Neutrophil (primary cell): Measurements from ENCODE around the gene SSX2IP.
A peak's percentile ranks its signal among the peaks of the same experiment; 100 is the strongest.

Experiments used
- H3K27ac ChIP-seq: fragments of 200-600 bp; sonication (generic); 2 replicates; pipeline ENCODE4 v1.5.1; 2016; ENCODE audit warnings: mild to moderate bottlenecking, moderate library complexity
- H3K27me3 ChIP-seq: fragments of 200-600 bp; sonication (generic); 2 replicates; pipeline ENCODE4 v1.6.0; 2016; ENCODE audit warnings: mild to moderate bottlenecking
- H3K36me3 ChIP-seq: fragments of 200-600 bp; sonication (generic); 2 replicates; pipeline ENCODE4 v1.5.1; 2017
- H3K4me1 ChIP-seq, 2 experiments: fragments of 200-600 bp in 1 of 2; sonication (generic) in 1 of 2; 1 replicate in 1 of 2; 2 replicates in 1 of 2; pipeline versions ENCODE4 v1.5.1 to v1.6.1; 2013 to 2016; ENCODE audit warnings: low read depth in 1 of 2, low read length in 1 of 2, mild to moderate bottlenecking in 1 of 2, moderate library complexity in 1 of 2; ENCODE audit not compliant: control insufficient read depth in 1 of 2, insufficient read depth in 1 of 2
- H3K4me3 ChIP-seq, 2 experiments: fragments of 200-600 bp in 1 of 2; sonication (generic) in 1 of 2; 1 replicate in 1 of 2; 2 replicates in 1 of 2; pipeline ENCODE4 v1.5.1; 2013 to 2016; ENCODE audit warnings: low read depth in 1 of 2, low read length in 1 of 2, mild to moderate bottlenecking in 1 of 2, moderate library complexity in 1 of 2
- H3K9me3 ChIP-seq: fragments of 200-600 bp; sonication (generic); 2 replicates; pipeline ENCODE4 v1.5.1; 2016
- CTCF ChIP-seq: fragments of 200-600 bp; sonication (generic); IDR thresholded peaks from 2 replicates; pipeline ENCODE4 v1.5.1; 2016; ENCODE audit warnings: antibody characterized with exemption

The SSX2IP gene

GRCh38 chr1:84689514-84690396 lies 506 bp downstream of the SSX2IP start:
- TF ChIP-seq CTCF, result no peak
- H3K4me3 ChIP-seq, result peak overlapping the region; percentile 53 to 74
- no peaks in the 10 kb centered on the region for H3K27me3 ChIP-seq
- H3K27ac ChIP-seq, result peak overlapping the region; percentile 69
- H3K36me3 ChIP-seq, result no peaks in the 10 kb centered on the region
- H3K4me1 ChIP-seq, result peaks cover 36 to 50% of the 10 kb centered on the region in 2 experiments
- no peaks in the 10 kb centered on the region for H3K9me3 ChIP-seq

- Histone ChIP-seq H3K27me3 (no peaks in the 10 kb centered on the region), H3K36me3 (no peaks in the 10 kb centered on the region), H3K4me3 (no peak overlapping the region), H3K27ac (no peak overlapping the region), H3K4me1 (peaks cover 28 to 38% of the 10 kb centered on the region in 2 experiments), H3K9me3 (no peaks in the 10 kb centered on the region)
- TF ChIP-seq CTCF, result no peak
These were observed 1.7 kb downstream of the SSX2IP start for GRCh38 chr1:84688463-84689061.

- Histone ChIP-seq H3K4me3 (no peak overlapping the region), H3K27me3 (no peaks in the 10 kb centered on the region), H3K9me3 (no peaks in the 10 kb centered on the region), H3K4me1 (peaks cover 25 to 31% of the 10 kb centered on the region in 2 experiments), H3K27ac (no peak overlapping the region), H3K36me3 (no peaks in the 10 kb centered on the region)
- TF ChIP-seq CTCF, result no peak
These were observed 2.4 kb downstream of the SSX2IP start for GRCh38 chr1:84687714-84688462.

- Histone ChIP-seq H3K4me3 (no peak overlapping the region), H3K36me3 (no peaks in the 10 kb centered on the region), H3K4me1 (peaks cover 20 to 25% of the 10 kb centered on the region in 2 experiments), H3K27ac (no peak overlapping the region), H3K9me3 (no peaks in the 10 kb centered on the region), H3K27me3 (no peaks in the 10 kb centered on the region)
- TF ChIP-seq CTCF, result no peak
These were observed 4.0 kb downstream of the SSX2IP start for GRCh38 chr1:84686223-84686622.

GRCh38 chr1:84683508-84683907 lies 6.8 kb downstream of the SSX2IP start:
- H3K36me3 ChIP-seq, result no peaks in the 10 kb centered on the region
- no peaks in the 10 kb centered on the region for H3K9me3 ChIP-seq
- no peak overlapping the region for H3K4me3 ChIP-seq
- no peak for TF ChIP-seq CTCF
- H3K27ac ChIP-seq, result no peak overlapping the region
- peaks cover 1 to 7% of the 10 kb centered on the region in 2 experiments for H3K4me1 ChIP-seq
- no peaks in the 10 kb centered on the region for H3K27me3 ChIP-seq
